GM18502 (cell line): ENCODE measurements around the gene ETFA.

Experiments used
- ATAC-seq: cut with Tn5 transposase; IDR thresholded peaks from one replicate; pipeline ENCODE4 v1.9.1; 2021; ENCODE audit warnings: mild to moderate bottlenecking; ENCODE audit not compliant: unreplicated experiment, poor library complexity

Gene ETFA

GRCh38 chr15:76311100-76311953, at the start of gene ETFA:
ETFA (minus strand) TSS chr15:76311469; CDS start chr15:76311388, 81 bp downstream.
- peak; percentile 96 for ATAC-seq

- ATAC-seq, result no peak
Measured at GRCh38 chr15:76360416-76360815, 49.1 kb upstream of the ETFA start.

DNA sequence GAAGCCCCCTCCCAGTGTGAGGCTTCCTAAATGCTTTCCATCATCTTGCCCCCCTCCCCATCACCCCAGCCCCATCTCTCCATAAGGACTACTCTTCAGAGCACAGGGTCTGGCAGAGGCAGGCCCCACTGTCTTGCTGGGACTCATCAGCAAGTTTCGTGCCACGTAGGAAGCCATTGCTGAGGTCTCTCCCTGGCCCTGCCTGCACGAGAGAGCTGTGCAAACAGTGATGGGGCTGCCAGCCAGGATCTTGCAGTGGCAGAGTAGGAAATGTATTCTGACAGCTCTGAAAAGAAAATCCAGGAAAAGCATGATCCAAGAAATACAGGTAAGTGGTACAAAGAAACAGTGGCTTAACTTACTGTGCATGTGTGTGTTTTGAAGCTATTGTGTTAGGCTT, 47.9 kb upstream of the ETFA start:
- no peak for ATAC-seq

DNA sequence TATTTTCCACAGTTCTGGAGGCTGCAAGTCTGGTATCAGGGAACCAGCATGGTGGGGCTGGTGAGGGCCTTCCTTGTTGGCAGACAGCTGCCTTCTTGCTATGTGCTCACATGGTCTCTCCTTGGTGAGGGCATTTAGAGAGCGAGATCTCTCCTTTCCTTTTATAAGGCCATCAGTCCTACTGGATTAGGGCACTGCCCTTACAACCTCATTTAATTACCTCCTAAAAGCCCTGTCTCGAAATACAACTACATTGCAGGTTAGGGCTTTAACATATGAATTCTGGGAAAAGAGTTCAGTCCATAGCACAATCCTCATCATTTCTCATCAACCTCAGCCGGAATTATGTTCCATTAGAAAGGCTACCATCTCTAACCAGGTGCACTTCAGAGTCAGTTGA, 47.2 kb upstream of the ETFA start:
- no peak for ATAC-seq

DNA sequence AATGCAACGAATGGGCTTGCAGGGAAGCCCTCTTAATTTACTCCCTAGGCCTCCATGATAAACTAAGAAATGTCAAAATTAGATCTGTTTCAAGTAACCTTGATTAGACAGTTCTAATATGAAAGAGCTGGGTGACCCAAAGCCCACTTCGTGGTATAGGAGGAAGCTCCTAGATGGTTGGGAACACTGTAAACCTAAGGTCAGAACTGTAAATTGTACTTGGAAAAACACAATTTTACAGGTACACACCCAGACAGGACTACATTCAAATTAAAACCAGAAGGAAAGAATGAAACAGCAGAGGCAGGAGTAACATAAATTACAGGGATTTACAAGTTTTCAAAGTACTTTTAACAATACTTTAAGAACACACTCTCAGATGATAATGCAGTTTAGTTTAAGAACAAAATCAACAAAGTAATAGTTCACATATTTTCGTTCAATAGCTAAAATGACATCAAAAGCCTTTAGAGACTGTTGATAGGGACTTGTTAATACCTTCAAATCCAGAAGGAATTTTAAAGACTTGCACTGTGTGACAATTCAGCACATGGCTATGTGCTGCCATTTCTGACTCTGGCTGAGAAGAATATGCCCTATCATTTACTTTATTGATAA, 43.7 kb upstream of the ETFA start:
- ATAC-seq, result no peak

DNA sequence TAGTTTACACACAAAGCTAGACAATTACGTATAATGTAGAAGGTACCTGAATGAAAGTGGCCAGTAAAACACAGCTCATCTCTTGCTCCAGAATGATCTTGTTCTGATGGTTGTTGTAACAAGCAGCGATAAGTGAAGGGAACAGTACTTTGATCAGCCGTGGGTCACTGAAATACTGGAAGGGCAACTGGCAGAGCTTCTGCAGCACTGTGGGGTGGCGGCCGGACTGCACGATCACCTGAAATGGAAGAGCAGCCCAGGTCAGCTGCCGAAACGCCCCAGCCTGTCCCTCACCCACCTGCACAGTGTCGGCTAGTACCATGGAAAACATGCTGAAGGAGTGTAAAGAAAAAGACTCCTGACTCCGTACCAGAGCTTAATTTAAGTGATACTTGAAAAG, 42.6 kb upstream of the ETFA start:
- no peak for ATAC-seq

DNA sequence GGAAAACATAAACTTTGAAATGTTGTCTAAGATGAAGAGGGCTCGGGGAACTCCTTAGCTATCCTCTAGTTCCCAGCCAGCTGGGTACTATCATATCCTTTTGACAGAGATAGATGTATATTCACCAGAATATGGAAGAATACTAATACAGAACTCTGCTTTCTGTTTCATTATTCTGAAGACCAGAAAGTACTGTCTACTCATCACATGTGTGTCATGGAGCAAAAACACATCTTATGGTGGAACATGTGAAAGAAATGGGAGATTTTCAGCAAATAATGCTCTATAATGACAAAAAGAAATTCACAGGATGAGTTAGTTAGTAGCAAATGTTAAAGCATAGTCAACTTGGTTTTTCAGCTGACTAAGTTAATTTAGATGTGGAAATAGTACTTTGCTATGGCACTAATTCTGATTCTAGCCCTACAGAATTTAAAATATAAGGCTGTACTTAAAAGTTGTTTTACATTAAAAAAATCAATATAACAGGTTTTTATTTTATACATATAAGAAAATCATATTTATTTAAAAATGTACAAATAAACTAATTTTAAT, 41.8 kb upstream of the ETFA start:
- ATAC-seq, result no peak

DNA sequence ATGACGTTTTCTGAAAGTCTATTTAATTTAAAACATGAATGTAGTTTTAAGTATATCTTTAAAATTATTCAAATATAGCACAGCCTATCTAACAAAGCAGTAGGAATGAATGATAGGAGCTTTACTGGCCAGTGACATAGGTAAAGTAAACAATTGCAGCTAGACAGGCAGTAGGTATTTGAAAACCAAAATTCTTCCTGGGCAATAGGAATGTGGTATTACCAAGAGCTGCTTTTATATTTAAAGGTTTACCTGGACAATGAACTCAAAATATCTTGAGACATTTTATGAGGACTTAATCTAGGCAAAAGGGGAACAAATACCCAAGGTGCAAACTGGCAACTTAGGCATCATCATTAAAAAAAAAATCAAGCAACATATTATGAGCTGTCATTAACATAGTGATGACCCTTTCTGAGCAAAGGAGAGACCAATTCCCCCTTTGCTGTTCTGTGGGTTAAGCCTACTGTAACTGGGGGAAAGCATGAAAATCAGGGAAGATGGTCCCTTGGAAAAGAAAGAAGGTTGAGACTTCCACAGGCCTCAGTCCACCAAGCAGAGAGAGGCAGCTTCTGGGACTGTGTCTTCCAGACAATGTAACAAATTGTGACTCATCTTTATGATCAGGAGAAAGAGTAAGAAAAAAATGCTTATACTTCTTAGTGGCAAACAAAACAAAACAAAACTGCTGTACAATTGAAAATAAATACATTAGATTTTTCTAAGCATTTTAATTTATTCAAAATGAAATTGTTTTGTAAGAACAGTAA, 38.2 kb upstream of the ETFA start:
- ATAC-seq, result no peak

DNA sequence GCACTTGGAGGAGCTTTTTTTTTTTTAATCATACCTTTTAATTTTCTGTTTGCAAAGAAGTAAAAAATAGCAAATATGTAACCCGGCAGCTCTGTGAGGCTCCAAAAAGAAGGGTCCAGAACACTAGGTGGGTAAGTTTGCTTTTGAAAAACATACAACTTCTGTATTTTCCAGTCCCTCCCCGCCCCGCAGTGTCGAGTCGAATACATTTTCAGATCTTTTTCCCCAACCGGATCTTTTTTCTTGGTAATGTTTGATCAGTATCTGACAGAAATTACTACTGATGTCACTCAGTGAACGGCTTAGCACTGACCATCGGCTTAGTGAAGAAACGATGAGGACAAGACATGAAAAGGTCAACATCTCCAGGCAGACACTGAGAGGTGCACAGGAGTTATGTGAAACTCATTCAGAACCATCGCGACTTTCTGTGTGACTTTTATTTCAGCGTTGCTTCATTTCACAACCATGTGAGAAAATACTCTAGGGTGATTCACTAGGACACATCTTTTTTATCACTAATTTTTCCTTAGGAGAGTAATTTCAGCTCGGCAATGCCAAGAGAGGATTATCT, 36.3 kb upstream of the ETFA start:
- no peak for ATAC-seq

- no peak for ATAC-seq
Measured at GRCh38 chr15:76346669-76347481, 35.6 kb upstream of the ETFA start.

DNA sequence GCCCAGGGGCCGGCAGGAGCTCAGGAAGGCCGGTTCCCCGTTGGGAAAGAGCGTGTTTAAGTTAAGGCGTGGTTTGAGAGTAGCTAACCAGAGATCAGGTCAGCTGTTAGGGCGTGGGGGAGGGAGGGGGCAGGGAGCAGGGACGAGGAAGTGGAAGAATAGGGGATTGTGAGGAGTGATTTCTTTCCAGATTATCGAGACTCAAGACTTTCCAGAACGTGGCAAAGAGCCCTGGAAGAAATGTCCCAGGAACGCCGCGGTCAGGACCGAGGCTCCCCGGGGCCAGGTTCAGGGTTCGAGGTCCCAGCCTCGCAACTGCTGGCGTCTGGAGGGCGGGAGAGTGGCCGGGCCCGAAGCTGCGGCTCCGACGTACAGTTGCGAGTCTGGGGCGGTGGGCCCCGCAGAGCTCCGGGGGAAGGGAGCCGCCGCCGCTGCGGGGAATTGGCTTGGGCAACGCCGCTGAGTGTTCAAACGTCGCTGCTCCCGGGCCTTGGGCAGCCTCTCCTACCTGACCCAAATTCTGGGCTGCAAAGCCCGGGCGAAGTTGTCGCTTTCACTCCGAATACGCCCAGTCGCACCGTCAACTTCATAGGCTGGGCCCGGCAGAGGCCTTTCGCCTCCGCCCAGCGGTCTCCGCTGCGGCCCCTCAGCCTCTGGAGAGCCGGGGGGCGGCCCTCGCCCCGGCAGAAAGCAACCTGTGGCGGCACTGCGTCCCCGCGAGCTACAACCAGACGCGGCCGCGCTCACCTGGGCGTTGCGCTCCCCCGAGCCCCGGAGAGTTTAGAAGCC, 34.8 kb upstream of the ETFA start:
- ATAC-seq, result no peak

DNA sequence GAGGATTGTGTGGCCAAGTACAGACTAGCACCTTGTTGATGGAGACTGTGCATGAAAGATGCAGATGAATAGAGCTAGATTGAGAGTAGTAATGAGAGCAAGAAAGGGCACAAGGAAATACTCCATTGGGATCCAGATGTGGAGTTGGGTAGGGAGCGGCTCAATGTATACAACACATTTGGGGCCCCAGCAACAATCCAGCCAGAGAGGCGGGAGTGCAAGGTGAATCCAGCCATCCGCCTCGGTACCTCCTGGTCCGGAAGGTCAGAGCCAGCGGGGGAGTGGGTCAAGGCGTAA, 34.3 kb upstream of the ETFA start:
- ATAC-seq, result no peak

DNA sequence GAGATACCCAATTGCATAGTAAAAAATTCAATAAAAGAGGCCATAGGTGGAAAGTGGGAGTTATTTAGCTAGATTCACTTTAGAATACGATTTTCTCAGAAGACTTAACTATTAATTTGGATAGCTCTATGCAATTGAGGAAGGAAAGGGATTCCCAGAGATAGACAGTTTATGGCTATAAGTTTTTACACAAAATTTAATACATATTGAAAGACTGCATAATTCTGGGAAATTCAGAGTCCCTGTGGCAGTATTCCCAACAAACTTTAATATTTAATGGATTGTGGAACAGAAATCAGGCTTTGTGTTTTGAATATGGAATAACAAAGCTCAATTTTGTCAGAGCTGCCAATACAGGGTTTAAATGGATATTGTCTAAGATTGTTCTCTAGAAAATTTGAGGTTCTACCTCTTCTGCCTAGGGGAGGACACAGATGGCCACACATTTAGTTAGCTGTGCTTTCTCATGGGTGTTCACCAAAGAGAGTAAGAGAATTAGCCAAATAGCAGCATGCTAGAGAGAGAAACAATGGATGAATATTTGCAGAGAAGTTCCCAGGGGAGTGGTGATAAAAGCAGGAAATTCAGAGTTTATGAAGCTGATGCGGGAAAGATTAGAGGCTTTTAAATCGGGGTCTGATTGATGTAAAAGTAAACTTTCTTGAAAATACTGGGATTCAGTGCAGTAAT, 33.8 kb upstream of the ETFA start:
- ATAC-seq, result no peak

GRCh38 chr15:76343313-76343996, 32.2 kb upstream of the ETFA start:
- ATAC-seq, result no peak

DNA sequence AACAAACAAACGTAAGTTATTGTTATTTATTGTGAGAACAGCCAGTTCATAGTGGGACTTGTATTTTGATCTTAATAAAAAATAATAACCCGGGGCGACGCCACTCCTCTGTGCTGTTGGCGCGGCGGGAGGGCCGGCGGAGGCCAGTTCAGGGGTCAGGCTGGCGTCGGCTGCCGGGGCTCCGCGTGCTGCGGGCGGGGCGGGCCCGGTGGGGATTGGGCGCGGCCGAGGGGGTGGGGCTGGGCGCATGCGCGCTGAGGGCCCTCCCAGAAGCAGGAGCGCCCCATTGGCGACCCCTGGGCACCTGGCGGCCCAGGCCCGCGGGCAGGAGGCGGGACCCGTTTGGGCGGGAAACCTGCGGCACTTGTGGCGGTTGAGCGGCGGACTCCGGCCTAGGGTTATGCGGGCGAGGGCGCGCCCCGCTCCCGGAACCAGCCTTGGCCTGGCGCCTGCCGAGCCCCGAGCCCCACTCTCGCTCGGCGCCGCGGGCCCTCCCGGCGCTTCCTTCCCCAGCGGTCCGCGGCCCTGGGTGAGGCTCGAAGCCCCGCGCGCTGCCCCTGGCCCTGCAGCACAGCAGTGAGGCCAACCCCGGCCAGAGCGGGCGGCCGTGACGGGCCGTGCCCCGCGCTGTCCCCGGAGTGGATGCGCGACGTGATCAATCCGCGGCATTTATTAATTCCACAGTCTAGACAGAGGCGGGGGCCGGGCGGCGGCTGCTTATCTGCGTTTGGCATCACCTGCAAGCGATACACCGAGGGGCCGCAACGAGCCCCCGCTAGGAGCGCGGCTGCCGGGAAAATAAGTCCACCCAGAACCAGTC, 31.3 kb upstream of the ETFA start:
- no peak for ATAC-seq

DNA sequence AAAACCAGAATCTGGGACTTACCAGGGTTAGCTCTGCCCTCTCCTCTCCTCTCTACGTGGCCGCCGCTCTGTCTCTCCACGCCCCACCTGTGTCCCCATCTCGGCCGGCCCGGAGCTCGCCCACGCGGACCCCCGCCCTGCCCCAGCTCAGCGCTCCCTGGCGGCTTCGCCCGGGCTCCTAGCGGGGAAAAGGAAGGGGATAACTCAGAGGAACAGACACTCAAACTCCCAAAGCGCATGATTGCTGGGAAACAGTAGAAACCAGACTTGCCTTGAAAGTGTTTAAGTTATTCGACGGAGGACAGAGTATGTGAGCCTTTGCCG, 30.8 kb upstream of the ETFA start:
- no peak for ATAC-seq

GRCh38 chr15:76341366-76342057, 30.2 kb upstream of the ETFA start:
- no peak for ATAC-seq
